Ishikawa (cell line): Measurements from ENCODE around the gene DAB1.

ENCODE experiments used
- CEBPB ChIP-seq: IDR thresholded peaks from 2 replicates; pipeline ENCODE4 v1.6.1; 2012
- CREB1 ChIP-seq: IDR thresholded peaks from 2 replicates; pipeline ENCODE4 v1.6.1; 2012; ENCODE audit warnings: low read depth
- EGR1 ChIP-seq: IDR thresholded peaks from 2 replicates; pipeline ENCODE4 v1.6.1; 2012
- EP300 ChIP-seq: IDR thresholded peaks from 2 replicates; pipeline ENCODE4 v1.6.1; 2012; ENCODE audit warnings: borderline replicate concordance
- FOXM1 ChIP-seq: IDR thresholded peaks from 2 replicates; pipeline ENCODE4 v1.6.1; 2012; ENCODE audit warnings: low read depth, borderline replicate concordance
- NFIC ChIP-seq: IDR thresholded peaks from 2 replicates; pipeline ENCODE4 v1.6.1; 2012
- RAD21 ChIP-seq: IDR thresholded peaks from 2 replicates; pipeline ENCODE4 v1.6.1; 2012; ENCODE audit warnings: low read depth
- TAF1 ChIP-seq: IDR thresholded peaks from 2 replicates; pipeline ENCODE4 v1.6.1; 2012; ENCODE audit warnings: low read depth, mild to moderate bottlenecking
- TCF12 ChIP-seq: IDR thresholded peaks from 2 replicates; pipeline ENCODE4 v1.6.1; 2012; ENCODE audit warnings: low read depth
- TEAD4 ChIP-seq: IDR thresholded peaks from 2 replicates; pipeline ENCODE4 v1.6.1; 2012
- YY1 ChIP-seq: IDR thresholded peaks from 2 replicates; pipeline ENCODE4 v1.6.1; 2012; ENCODE audit warnings: low read depth
- TF ChIP-seq, protein P1 (sequence below): IDR thresholded peaks from 2 replicates; pipeline ENCODE4 v1.6.1; 2012
- TF ChIP-seq, protein P2 (sequence below): IDR thresholded peaks from 2 replicates; pipeline ENCODE4 v1.6.1; 2012; ENCODE audit warnings: low read depth, mild to moderate bottlenecking
- TF ChIP-seq, protein P3 (sequence below): IDR thresholded peaks from 2 replicates; pipeline ENCODE4 v1.6.1; 2012

DNA sequence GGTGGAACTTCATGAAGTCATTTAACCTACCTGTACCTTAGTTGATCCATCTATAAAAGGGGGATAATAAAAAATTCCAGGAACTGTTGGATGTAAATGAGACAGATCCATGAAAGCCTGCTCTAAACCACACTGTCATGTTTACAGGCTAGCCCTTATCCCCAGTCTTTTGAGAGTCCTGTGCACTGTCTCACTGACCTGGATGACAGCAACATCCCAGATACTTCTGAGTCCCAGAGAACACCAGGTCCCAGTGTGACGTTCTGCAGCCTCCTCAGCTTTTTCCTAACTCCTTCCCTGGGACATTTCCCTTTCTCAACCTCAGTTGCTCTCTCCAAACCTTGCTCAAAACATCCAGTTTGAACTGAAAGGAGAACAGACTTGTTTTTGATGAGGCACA is 292.6 kb downstream of the DAB1 start:
- TF ChIP-seq EGR1 = no peak
- TF ChIP-seq, protein P1, sequence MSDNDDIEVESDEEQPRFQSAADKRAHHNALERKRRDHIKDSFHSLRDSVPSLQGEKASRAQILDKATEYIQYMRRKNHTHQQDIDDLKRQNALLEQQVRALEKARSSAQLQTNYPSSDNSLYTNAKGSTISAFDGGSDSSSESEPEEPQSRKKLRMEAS = no peak
- TF ChIP-seq TEAD4 = no peak
- TF ChIP-seq, protein P2, sequence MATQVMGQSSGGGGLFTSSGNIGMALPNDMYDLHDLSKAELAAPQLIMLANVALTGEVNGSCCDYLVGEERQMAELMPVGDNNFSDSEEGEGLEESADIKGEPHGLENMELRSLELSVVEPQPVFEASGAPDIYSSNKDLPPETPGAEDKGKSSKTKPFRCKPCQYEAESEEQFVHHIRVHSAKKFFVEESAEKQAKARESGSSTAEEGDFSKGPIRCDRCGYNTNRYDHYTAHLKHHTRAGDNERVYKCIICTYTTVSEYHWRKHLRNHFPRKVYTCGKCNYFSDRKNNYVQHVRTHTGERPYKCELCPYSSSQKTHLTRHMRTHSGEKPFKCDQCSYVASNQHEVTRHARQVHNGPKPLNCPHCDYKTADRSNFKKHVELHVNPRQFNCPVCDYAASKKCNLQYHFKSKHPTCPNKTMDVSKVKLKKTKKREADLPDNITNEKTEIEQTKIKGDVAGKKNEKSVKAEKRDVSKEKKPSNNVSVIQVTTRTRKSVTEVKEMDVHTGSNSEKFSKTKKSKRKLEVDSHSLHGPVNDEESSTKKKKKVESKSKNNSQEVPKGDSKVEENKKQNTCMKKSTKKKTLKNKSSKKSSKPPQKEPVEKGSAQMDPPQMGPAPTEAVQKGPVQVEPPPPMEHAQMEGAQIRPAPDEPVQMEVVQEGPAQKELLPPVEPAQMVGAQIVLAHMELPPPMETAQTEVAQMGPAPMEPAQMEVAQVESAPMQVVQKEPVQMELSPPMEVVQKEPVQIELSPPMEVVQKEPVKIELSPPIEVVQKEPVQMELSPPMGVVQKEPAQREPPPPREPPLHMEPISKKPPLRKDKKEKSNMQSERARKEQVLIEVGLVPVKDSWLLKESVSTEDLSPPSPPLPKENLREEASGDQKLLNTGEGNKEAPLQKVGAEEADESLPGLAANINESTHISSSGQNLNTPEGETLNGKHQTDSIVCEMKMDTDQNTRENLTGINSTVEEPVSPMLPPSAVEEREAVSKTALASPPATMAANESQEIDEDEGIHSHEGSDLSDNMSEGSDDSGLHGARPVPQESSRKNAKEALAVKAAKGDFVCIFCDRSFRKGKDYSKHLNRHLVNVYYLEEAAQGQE = no peak
- TF ChIP-seq EP300 = no peak
- TF ChIP-seq TAF1 = no peak
- no peak for TF ChIP-seq RAD21
- no peak for TF ChIP-seq YY1
- no peak for TF ChIP-seq FOXM1
- TF ChIP-seq, protein P3, sequence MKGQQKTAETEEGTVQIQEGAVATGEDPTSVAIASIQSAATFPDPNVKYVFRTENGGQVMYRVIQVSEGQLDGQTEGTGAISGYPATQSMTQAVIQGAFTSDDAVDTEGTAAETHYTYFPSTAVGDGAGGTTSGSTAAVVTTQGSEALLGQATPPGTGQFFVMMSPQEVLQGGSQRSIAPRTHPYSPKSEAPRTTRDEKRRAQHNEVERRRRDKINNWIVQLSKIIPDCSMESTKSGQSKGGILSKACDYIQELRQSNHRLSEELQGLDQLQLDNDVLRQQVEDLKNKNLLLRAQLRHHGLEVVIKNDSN = no peak
- no peak for TF ChIP-seq TCF12
- no peak for TF ChIP-seq CREB1
- no peak for TF ChIP-seq CEBPB
- no peak for TF ChIP-seq NFIC
